HG03108 (cell line): ENCODE data around the gene YPEL1.

Experiments
- ATAC-seq: cut with Tn5 transposase; IDR thresholded peaks from one replicate; pipeline ENCODE4 v1.9.1; 2021; ENCODE audit warnings: moderate library complexity; ENCODE audit not compliant: unreplicated experiment

The YPEL1 gene

GRCh38 chr22:21735200-21736083 lies at the start of gene YPEL1:
YPEL1 (minus strand) TSS chr22:21735794; CDS start chr22:21710744, 25,050 bp downstream.
- ATAC-seq: peak; percentile 81

- ATAC-seq: no peak
These were observed 44.7 kb upstream of the YPEL1 start for GRCh38 chr22:21780259-21780658.

GRCh38 chr22:21779444-21779843 lies 43.9 kb upstream of the YPEL1 start:
- no peak for ATAC-seq

DNA sequence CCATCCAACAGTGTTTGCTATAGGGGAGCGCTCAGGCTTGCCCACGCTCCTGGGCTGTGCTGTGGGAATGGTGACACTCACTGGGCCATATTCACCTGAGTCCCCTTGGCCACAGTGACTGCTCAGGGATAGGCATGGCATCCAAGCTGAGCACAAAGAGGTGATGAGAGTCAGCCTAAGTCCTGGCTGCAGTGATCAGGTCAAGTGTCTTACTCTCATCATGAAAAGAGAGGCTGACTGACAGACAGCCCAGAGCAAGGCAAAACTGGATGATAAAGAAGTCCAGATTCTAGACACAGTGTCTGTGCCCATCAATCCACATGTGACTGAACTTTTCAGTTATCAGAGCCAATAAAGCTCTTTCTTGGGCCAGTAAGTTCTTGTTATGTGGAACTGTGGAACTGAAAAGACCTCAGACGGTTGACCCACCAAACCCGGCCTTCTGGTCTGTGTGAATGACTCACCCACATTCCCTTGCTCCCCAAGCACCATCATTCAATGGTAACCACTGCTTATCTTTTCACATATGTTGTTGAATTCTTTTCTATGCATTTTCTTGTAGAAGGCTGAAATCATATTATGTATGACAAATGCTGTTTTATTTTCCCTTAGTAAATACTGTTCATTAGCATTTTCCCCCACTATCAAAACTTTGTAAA lies 43.2 kb upstream of the YPEL1 start:
- ATAC-seq: no peak

DNA sequence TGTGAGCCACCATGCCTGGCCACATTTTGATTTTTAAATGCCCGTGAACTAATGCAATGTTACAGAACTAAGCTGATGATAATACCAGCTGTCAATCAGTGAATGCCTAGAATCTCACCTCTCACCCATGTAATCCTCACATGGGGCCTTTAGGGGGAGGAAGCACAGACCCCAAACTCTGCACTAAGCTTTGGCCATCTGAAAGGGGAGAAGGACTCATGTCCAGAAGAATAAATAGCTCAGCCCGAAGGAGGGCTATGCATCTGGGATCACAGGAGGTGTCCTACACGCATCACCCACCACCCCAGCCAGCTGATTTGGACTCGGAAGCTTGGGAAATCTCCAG lies 36.0 kb upstream of the YPEL1 start:
- ATAC-seq: no peak

DNA sequence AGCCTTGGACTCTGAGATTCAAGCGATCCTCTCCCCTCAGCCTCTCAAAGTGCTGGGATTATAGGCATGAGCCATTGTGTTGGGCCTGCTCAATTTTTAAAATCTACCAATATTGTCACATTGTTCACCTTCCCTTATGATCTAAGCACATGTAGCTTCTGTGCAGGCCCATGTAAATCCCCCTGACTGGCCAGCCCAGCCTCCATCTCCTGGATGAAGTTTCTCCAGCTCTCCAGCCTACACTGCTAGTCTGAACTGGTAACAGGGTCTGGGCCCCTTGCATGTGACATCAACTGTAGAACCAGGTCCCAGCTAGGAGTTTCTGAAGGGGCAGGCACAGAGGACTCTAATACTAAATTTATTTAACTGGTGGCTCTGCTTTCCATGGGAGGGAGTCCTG lies 32.8 kb upstream of the YPEL1 start:
- no peak for ATAC-seq

DNA sequence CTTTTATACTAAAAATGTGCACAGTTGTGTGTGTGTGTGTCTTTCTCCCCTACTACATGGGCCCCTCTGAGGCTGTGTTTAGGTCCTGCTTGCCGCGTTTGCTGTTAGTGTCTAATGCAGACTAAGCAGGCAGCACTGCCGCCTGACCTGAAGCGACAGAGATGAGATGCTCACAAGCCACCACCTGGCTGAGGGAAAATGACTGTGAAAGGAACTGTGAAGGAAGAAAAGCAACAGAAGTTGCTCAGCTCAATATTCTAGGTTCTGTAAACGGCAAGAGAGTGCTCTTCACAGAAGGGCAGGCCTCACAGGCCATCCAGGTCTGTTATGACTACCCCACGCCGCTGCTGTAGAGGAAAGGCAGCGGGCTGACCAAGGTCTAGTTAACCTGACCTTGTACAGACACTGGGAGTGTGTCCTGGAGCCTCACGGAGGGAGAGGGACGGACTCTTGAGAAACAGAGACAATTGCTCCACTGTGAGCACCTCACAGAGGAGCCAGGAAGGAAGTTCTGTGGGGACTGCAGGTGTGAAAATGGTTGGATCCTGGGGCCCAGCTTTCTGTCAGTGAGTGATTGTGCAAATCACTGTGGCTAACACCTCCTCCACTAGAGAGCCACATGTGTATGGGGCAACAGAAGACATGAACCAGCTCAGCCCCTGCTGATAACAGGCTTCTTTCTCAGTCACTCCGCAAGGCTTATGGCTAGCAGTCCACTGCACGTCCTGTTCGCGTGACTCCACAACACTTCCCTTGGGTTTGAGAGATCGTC lies 31.3 kb upstream of the YPEL1 start:
- ATAC-seq: no peak

DNA sequence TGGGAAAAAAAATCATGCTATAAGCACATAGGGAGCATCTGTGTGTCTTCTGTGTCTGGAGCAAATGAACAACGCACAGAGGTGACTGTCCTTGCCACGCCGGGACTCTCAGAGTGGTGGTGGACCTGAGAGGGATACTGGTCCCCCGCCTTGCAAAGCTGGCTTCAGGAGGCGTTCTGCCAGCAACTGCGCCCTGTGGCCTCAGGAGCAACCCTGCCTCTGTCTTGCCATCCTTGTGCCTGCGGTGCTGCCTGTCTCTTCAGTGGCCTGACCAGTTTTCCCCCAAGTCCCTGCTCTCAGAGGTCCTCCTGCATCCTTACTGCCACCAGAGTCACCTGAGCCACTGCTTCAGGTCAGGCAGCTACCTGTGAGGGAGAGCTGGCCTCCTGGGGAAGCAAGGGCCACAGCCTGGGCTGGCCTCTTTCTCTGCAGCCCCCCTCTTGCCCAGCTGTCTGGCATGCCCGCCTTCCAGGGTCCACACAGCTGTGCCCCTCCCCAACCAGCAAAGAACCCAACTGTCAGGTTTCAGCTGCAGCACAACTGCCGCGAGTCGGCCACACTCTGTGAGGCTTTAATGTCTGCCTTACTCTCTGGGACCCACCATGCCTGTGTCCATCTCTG lies 30.4 kb upstream of the YPEL1 start:
- ATAC-seq: no peak

DNA sequence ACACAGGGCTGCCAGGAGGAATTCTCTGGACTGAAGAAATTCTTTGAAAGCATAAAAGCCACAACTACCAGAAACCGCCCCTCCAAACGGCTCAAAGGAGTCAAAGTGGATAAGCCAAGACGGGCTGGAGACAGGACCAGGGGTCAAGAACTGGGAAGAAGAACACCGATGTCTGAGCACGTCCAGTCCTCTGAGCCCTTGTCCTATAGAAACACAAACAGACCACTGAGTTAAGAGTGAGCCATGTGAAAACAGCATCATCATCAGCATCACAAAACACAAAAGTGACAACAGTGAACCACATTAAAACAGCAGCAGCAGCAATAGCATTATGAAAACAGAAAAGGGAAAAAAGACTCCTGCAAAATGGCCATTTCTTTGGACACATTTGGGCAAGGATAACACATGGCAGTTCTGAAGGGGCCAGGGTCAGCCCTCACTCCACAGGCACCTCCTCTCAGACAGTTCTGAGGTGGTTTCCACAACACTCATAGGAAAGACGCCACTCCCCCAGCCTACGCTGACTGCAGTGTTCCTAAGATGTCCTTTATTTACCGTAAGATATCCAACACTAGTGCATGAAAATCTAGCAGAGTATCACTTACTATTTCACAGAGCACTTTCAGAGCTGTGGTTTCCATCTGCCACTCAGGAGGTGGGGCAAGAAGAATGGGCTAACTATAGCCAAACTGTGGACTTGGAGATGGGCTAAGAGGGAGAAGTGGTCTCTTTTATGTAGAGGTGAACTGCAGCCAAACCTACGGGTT lies 28.6 kb upstream of the YPEL1 start:
- no peak for ATAC-seq

GRCh38 chr22:21762712-21763581 lies 27.4 kb upstream of the YPEL1 start:
- ATAC-seq: no peak

DNA sequence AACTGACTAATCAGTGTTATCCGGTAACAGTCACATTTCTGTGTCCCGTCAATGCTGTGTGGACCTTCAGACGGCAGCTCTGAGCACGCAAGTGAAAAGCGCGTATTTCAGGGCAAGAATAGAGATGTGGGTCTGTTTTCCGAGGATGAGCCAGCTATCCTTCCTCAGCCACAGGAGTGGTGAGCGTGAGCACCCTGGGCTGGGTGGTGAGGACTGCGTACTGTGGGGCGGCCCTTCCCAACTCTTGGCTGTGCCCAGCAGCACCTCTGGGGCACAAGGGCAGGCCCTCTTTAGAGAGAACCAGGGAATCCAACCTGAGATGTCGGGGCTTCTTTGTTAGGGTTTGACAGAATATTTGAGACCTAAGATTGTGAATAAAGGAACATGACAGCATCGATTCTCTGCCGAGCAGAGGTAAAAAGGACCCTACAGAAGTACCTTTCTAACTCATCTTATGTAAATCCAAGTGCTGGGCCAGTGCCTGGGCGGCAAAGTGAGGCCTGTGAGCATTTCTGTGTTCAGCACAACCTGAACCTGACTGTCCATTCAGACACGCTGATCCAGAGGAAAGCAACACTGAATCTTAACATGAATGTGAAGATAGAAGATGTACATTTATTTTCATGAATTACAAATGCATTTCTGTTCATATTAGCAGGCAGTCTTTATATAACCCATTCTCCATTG lies 26.5 kb upstream of the YPEL1 start:
- ATAC-seq: no peak

GRCh38 chr22:21761086-21761485 lies 25.5 kb upstream of the YPEL1 start:
- no peak for ATAC-seq

DNA sequence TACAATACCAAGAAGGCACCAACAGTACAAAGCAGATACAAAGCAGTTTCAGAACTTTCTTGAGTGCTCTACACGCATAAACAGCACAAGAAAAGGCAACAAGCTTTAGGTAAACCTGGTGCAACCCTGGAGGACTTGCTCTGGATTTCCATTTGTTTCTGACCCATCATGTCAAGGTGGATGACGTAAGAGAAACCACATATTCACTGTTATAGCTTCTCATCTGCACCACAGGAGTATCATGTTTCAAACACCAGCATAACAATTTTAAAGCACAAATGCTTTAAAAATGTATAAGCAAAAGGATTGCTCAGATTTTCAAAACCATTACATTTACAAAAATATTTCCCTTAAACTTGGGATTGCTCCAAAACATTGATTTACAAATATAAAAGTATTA lies 25.0 kb upstream of the YPEL1 start:
- no peak for ATAC-seq

DNA sequence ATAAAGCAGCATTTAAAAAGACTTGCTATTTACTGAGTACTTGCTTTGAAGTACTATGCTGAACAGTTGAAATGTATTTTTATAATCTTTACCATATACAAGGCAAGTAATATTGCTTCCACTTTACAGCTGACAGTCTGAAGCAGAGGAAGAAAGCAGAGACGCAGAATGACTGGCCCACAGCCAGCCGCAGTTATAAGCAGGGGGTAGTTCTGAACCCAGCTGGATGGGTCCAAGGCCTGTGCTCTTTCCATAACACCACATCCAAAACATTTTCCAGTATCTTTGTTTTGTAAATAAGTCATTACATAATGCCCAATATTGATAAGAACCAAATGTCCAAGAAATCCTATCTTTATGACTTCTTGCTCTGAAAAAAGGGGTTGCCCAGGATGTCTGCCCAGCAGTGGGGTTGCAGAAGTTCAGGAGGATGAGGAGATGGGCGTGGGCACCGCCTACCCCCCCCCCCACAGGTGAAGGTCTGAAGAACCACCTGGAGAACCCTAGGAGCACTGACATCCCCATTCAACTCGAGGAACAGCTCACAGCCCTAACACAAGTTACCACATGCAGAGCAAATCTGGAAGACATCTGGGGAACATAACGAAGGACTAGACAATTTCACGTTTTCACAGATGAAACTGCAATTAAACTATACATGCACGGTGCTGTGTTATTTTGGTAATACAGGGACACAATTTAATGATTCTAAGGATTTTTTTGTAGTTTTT lies 24.2 kb upstream of the YPEL1 start:
- ATAC-seq: no peak

GRCh38 chr22:21759093-21759492 lies 23.5 kb upstream of the YPEL1 start:
- ATAC-seq: no peak

DNA sequence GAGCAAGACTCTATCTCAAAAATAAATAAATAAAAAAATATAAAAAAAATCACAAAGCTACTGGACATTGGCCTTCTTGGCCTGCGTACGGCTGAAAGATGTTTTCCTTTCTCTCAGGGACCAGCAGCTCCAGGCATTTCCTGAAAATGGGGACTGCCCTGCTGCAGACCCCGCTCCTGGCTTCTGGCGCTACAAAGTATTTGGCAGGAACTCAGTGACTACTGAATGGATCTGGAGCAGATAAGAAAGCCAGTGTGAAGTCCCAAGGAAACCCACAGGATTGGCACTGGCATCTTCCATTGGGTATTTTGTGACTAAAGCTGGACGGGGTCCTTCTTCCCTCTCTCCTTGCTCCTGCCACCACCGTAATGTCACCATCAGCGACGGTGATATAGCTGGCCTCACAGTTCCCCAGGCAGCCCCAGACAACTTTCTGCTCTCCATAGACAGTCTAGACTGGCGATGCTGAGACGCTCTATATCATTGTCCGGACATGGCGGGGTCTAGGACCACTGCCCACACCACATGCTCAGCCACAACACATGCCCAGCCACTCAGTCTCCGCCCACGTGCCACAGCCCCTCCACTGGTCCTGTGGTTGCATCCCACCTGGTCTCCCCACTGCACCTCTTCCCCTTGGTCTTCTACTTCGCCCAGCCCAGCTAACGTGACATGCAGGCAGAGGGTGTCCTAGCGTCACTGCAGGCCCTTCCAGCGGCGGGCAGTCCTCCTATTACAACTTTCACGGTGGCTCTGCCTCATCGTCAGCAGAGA lies 22.7 kb upstream of the YPEL1 start:
- no peak for ATAC-seq

- ATAC-seq: no peak
These were observed 20.3 kb upstream of the YPEL1 start for GRCh38 chr22:21755851-21756284.

- no peak for ATAC-seq
These were observed 18.9 kb upstream of the YPEL1 start for GRCh38 chr22:21754523-21754922.
